Testis (tissue), 3 donors: ENCODE results near the gene DIO2. TPM values are rescaled to one million over a fixed set of nuclear protein-coding genes. Genes with fewer than 3 reads are reported as not detected.

Experiments used
- DNase-seq: peaks from one replicate; pipeline ENCODE4 v3.0.0-alpha.2; 2019
- H3K27ac ChIP-seq, 2 donors: fragments of 200-600 bp; sonication (generic); one replicate each; pipeline ENCODE4 v1.5.1; 2019
- H3K27me3 ChIP-seq: fragments of 200-600 bp; sonication (generic); one replicate; pipeline ENCODE4 v1.5.1; 2019
- H3K36me3 ChIP-seq: fragments of 200-600 bp; sonication (generic); one replicate; pipeline ENCODE4 v1.5.1; 2017; ENCODE audit warnings: low read depth; ENCODE audit errors: missing control alignments
- H3K4me1 ChIP-seq: fragments of 200-600 bp; sonication (generic); one replicate; pipeline ENCODE4 v1.5.1; 2019
- H3K4me3 ChIP-seq, 2 donors: fragments of 200-600 bp; sonication (generic); one replicate each; pipeline ENCODE4 v1.5.1; 2017 to 2019
- H3K9me3 ChIP-seq: fragments of 200-600 bp; sonication (generic); one replicate; pipeline ENCODE4 v1.5.1; 2017
- CTCF ChIP-seq, 3 experiments: fragments of 450-650 bp in 2 of 3; fragments of 200-600 bp in 1 of 3; sonication (generic) in 1 of 3; IDR thresholded peaks; one replicate each; pipeline ENCODE4 v1.5.1; 2016 to 2019; ENCODE audit warnings: antibody characterized with exemption in 3 of 3, mild to moderate bottlenecking in 2 of 3, moderate library complexity in 1 of 3
- POLR2A ChIP-seq: fragments of 450-650 bp; IDR thresholded peaks from one replicate; pipeline ENCODE4 v1.6.1; 2017; ENCODE audit warnings: antibody characterized with exemption, mild to moderate bottlenecking, moderate library complexity
- WGBS, 2 donors: methylation state at CpG; one replicate each; pipeline ENCODE4 v1.1.5; 2018; 5-methylcytosine and 5-hydroxymethylcytosine counted together
- intact Hi-C: fragments of 100-400 bp; cut with DNase I; formaldehyde crosslinking; loops from one replicate; pipeline ENCODE4 v1.15.1; 2023; ENCODE audit warnings: low total_unique reads
- polyA plus RNA-seq: library from polyadenylated mRNA; stranded (reverse); fragments of 350-450 nt; fragmentation: Illumina TruSeq; extraction: RNeasy Lipid Tissue Mini Kit (QIAGEN cat#74804); gene quantifications from one replicate; pipeline ENCODE4 v1.2.3, GENCODE V29; 2014; ENCODE audit warnings: low read depth, low replicate concordance; ENCODE audit not compliant: insufficient read depth
- total RNA-seq, 2 donors: library from RNA; depleted of rRNA; stranded (reverse); fragments of >200 nt; gene quantifications; one replicate each; pipeline ENCODE4 v1.2.3, GENCODE V29; 2016

Gene DIO2
- total and polyA plus RNA-seq, 3 donors from 2014 or later: 3.8 to 10.9 (median 4.9) TPM

GRCh38 chr14:80164991-80165721 lies 46.1 kb downstream of the DIO2 start:
- DNase-seq: no peak
- Histone ChIP-seq H3K9me3 (no peaks in the 10 kb centered on the region), H3K27me3 (no peaks in the 10 kb centered on the region), H3K4me1 (peaks cover 8% of the 10 kb centered on the region), H3K27ac (no peak overlapping the region), H3K36me3 (no peaks in the 10 kb centered on the region), H3K4me3 (no peak overlapping the region)
- intact Hi-C loops: no loop called here
- no peak for TF ChIP-seq CTCF (IDR thresholded peaks at IDR 0.05)
- TF ChIP-seq POLR2A: no peak
- 89 to 91% methylated on average over 9 of the region's 9 CpGs for WGBS, 2 donors

GRCh38 chr14:80152763-80153162 lies 58.5 kb downstream of the DIO2 start:
- WGBS, 2 donors: 40 to 51% methylated on average over 1 of the region's 1 CpG
- TF ChIP-seq CTCF (IDR thresholded peaks at IDR 0.05) (no peak), POLR2A (no peak)
- DNase-seq: no peak

GRCh38 chr14:80152166-80152565 lies 59.1 kb downstream of the DIO2 start:
- no peaks in the 10 kb centered on the region for H3K27me3 ChIP-seq
- H3K4me3 ChIP-seq: no peak overlapping the region
- no peaks in the 10 kb centered on the region for H3K9me3 ChIP-seq
- no peak for DNase-seq
- TF ChIP-seq POLR2A: no peak
- no peak for TF ChIP-seq CTCF (IDR thresholded peaks at IDR 0.05)
- intact Hi-C loops: no loop called here
- no peaks in the 10 kb centered on the region for H3K36me3 ChIP-seq
- H3K27ac ChIP-seq: no peak overlapping the region
- no peaks in the 10 kb centered on the region for H3K4me1 ChIP-seq

More at GRCh38 chr14:80152763-80153162, 58.5 kb downstream of the DIO2 start:
- no peak overlapping the region for H3K4me3 ChIP-seq
- no peaks in the 10 kb centered on the region for H3K9me3 ChIP-seq
- no peaks in the 10 kb centered on the region for H3K27me3 ChIP-seq
- intact Hi-C loops: no loop called here
- H3K36me3 ChIP-seq: no peaks in the 10 kb centered on the region
- H3K27ac ChIP-seq: no peak overlapping the region
- no peaks in the 10 kb centered on the region for H3K4me1 ChIP-seq

- intact Hi-C loops: no loop called here
- Histone ChIP-seq H3K27me3 (no peaks in the 10 kb centered on the region), H3K4me3 (no peak overlapping the region), H3K36me3 (no peaks in the 10 kb centered on the region), H3K4me1 (no peaks in the 10 kb centered on the region), H3K9me3 (no peaks in the 10 kb centered on the region), H3K27ac (no peak overlapping the region)
- WGBS, 2 donors: 79 to 93% methylated on average over 1 of the region's 1 CpG
- no peak for TF ChIP-seq CTCF (IDR thresholded peaks at IDR 0.05)
- TF ChIP-seq POLR2A: no peak
- no peak for DNase-seq
These were observed 61.0 kb downstream of the DIO2 start for GRCh38 chr14:80150301-80150700.
